Left ventricle myocardium inferior (tissue), 1 donor: Measurements from ENCODE around the gene DPPA4. TPM values are rescaled to one million over a fixed set of nuclear protein-coding genes. Genes with fewer than 3 reads are reported as not detected.

ENCODE experiments used
- DNase-seq: peaks from one replicate; pipeline ENCODE4 v3.0.0-alpha.2; 2020
- H3K27ac ChIP-seq: fragments of 200-600 bp; replicated peaks from 2 replicates; pipeline ENCODE4 v1.8.0; 2021
- H3K27me3 ChIP-seq: fragments of 200-600 bp; 2 replicates; pipeline ENCODE4 v1.8.0; 2021; ENCODE audit warnings: low read depth
- H3K36me3 ChIP-seq: fragments of 200-600 bp; 2 replicates; pipeline ENCODE4 v1.8.0; 2021
- H3K4me1 ChIP-seq: fragments of 200-600 bp; 2 replicates; pipeline ENCODE4 v1.8.0; 2021
- H3K4me3 ChIP-seq: fragments of 200-600 bp; 2 replicates; pipeline ENCODE4 v1.8.0; 2021; ENCODE audit warnings: mild to moderate bottlenecking, moderate library complexity
- H3K9me3 ChIP-seq: fragments of 200-600 bp; replicated peaks from 2 replicates; pipeline ENCODE4 v1.8.0; 2021
- intact Hi-C: fragments of 100-400 bp; cut with micrococcal nuclease; formaldehyde crosslinking; loops from one replicate; pipeline ENCODE4 v1.11.0; 2022
- total RNA-seq: library from RNA; stranded (reverse); fragmentation: NEBNext Ultra II Directional; extraction: Animal tissue kit (Norgen Biotek cat#: 25700); gene quantifications from one replicate; pipeline ENCODE4 v1.2.1, GENCODE V29; 2021
- TF ChIP-seq, protein P1 (sequence below): fragments of 200-600 bp; IDR thresholded peaks from 2 replicates; pipeline ENCODE4 v1.8.0; 2021; ENCODE audit warnings: antibody characterized with exemption, mild to moderate bottlenecking, borderline replicate concordance
- donor health status: DM: no; HTN: yes; CAD: no; lungs with severe emphysema.

Gene DPPA4
- total RNA-seq, 1 donor from 2014 or later, result not detected

DNA sequence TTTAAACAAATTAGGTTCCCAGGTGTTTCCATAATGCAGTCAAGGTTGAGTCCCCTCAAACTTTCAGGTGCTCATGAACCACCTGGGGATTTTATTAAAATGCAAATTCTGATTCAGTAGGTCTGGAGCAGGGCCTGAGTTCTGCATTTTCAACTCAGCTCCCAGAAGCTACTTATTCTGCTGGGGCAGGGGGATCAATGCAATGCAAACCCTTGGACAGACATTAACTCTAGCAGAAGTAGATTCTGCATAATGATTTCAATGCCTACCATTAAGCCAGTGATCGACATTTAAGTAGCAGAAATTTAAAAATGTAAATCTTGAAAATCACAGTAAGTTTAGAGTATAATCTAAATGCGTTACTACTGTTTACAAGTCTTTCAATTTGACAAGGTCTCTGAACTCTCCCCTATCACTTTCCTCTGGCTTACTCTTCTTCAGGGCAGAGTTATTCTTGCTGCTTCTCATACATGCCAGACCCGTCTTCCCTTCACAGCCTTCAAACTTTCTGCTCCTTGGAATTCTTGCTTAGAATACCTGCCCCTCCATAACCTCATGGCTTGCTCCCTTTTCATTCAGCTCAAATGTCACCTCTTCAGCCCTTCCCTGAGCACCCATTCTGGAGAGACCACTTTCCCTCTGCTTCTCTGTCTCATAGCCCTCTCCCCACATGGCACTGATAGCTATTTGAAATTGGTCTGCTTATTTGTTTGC, 19.3 kb upstream of the DPPA4 start:
- TF ChIP-seq, protein P1, sequence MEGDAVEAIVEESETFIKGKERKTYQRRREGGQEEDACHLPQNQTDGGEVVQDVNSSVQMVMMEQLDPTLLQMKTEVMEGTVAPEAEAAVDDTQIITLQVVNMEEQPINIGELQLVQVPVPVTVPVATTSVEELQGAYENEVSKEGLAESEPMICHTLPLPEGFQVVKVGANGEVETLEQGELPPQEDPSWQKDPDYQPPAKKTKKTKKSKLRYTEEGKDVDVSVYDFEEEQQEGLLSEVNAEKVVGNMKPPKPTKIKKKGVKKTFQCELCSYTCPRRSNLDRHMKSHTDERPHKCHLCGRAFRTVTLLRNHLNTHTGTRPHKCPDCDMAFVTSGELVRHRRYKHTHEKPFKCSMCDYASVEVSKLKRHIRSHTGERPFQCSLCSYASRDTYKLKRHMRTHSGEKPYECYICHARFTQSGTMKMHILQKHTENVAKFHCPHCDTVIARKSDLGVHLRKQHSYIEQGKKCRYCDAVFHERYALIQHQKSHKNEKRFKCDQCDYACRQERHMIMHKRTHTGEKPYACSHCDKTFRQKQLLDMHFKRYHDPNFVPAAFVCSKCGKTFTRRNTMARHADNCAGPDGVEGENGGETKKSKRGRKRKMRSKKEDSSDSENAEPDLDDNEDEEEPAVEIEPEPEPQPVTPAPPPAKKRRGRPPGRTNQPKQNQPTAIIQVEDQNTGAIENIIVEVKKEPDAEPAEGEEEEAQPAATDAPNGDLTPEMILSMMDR, result no peak
- intact Hi-C loops, result no loop called here
- H3K27ac ChIP-seq, result no peak overlapping the region
- peaks cover 23% of the 10 kb centered on the region for H3K27me3 ChIP-seq
- no peaks in the 10 kb centered on the region for H3K4me1 ChIP-seq
- H3K4me3 ChIP-seq, result no peak overlapping the region
- DNase-seq, result no peak
- no peaks in the 10 kb centered on the region for H3K9me3 ChIP-seq
- H3K36me3 ChIP-seq, result no peaks in the 10 kb centered on the region

DNA sequence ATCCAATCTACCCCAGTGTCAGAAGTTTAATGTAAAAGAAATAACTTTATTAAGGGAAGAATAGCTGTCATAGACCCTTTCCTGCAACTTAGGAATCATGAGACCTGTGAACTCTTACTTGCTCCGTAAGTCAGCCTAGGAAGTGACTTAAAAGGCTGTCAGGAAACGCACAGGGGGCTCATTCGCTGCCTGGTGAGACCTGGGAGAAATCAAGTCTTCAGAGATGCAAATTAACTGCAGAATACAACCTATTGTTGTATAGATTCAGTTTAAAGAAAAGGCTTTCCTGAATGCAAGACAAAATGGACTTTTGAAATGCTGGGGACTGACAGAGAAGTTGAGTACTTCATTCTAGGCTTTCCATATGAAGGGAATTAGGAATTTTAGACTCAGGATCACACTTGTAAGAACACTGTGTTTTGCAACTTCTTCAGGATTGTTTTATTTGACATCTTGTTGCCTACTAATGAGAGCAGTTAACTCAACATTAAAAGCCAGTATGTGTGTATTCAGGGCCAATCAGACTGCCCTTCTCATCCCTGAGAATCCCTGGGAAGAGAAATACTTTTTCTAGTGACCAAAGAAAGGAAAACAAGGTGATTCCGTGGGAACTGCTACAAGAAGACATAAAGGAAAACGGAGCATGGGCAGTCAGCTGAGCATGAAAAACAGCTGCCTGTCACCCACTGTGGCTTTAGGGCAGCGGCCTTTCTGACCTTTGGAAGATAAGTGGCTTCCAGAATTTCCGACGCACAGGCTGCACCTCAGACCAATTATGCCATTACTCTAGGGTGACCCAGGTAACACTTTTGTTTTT, 18.5 kb upstream of the DPPA4 start:
- Histone ChIP-seq H3K27me3 (peaks cover 23% of the 10 kb centered on the region), H3K4me3 (no peak overlapping the region), H3K36me3 (no peaks in the 10 kb centered on the region), H3K9me3 (no peaks in the 10 kb centered on the region), H3K4me1 (no peaks in the 10 kb centered on the region), H3K27ac (no peak overlapping the region)
- DNase-seq, result no peak
- TF ChIP-seq, protein P1, result no peak
- intact Hi-C loops, result no loop called here

- no peak for DNase-seq
- Histone ChIP-seq H3K27ac (no peak overlapping the region), H3K4me1 (no peaks in the 10 kb centered on the region), H3K27me3 (peaks cover 23% of the 10 kb centered on the region), H3K9me3 (no peaks in the 10 kb centered on the region), H3K36me3 (no peaks in the 10 kb centered on the region), H3K4me3 (no peak overlapping the region)
- intact Hi-C loops, result no loop called here
- TF ChIP-seq, protein P1, result no peak
Measured at GRCh38 chr3:109353057-109353456, 15.7 kb upstream of the DPPA4 start.

GRCh38 chr3:109351231-109351630, 13.9 kb upstream of the DPPA4 start:
- TF ChIP-seq, protein P1, result no peak
- Histone ChIP-seq H3K4me3 (no peak overlapping the region), H3K4me1 (no peaks in the 10 kb centered on the region), H3K27ac (no peak overlapping the region), H3K36me3 (no peaks in the 10 kb centered on the region), H3K27me3 (peaks cover 23% of the 10 kb centered on the region), H3K9me3 (no peaks in the 10 kb centered on the region)
- intact Hi-C loops, result no loop called here
- DNase-seq, result no peak

DNA sequence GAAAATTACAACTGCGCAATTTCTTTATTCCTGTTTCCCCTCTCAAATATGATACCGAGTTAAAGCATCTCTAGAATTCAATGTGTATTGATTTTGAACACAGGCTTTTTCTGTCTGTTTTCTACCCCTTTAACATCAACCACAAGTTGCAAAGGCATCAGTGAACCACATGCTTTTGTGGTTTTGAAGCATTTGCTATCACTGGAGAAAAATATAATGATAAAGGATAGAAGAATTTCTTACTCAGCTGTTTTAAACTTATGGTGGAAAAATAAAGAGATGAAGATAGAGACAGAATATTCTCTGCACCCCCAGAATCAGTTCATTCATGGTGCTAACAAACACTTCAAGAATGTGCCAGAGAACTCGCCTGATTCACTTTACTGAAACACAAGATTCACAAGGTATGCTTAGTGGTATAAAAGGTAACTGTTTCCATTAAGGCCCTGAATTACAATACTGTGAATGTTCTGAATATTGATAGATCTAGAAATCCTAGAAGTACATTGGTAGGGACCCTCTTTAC, 9.5 kb upstream of the DPPA4 start:
- no peak for DNase-seq
- intact Hi-C loops, result no loop called here
- no peaks in the 10 kb centered on the region for H3K36me3 ChIP-seq
- TF ChIP-seq, protein P1, result no peak
- no peak overlapping the region for H3K4me3 ChIP-seq
- no peak overlapping the region for H3K27ac ChIP-seq
- H3K27me3 ChIP-seq, result peaks cover 5% of the 10 kb centered on the region
- no peaks in the 10 kb centered on the region for H3K4me1 ChIP-seq
- peaks cover 12% of the 10 kb centered on the region for H3K9me3 ChIP-seq
